ENCODE measurements around the gene REXO1.
"Not testable (repeated sequence)": the region's sequence is repeated elsewhere in the genome, so short reads cannot be mapped to it uniquely, and the experiment has no call there.

Gene REXO1

DNA sequence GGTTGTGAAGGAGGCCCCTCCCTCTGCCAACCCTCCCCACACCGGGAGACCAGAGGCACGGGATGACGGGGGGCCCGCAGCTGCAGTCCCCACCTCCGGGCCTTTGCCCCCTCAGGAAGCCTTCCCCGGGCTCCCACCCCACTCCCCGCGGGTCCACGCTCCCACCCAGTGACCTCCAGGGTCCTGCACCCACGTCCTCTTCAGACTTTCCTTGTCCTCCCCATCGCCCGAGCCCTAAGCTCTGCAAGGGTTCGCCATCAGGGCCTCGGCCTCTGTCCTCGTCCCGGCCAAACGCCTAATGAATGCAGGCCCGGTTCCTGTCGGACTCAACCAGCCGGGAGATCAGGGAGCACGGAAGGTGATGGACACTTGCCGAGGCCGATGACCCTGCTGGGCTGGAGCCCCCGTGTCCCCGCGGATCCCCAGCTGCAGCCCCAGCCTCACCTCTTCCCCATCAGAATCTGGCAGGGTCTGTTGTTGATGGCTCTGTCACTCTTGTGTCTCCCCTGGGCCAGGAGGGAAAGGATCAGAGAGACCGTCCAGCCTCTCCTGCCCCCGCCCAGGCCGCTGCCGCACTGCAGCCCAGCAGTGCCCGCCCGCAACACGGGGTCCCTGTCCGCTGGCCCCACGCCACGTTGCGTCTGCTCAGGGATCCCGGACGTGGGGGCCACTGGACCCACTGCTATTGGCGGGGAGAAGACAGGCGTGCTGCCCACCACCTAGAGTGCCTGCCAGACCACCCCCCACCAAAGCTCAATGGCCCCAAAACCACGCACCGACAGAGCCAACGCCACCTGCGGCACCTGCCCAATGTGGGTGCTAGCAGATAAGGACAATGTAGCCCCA lies 41.9 kb downstream of the REXO1 start:
- DNase-seq (ENCODE audit: extremely low spot score, insufficient read length, low read depth) (no peak), FAIRE-seq (no peak)

DNA sequence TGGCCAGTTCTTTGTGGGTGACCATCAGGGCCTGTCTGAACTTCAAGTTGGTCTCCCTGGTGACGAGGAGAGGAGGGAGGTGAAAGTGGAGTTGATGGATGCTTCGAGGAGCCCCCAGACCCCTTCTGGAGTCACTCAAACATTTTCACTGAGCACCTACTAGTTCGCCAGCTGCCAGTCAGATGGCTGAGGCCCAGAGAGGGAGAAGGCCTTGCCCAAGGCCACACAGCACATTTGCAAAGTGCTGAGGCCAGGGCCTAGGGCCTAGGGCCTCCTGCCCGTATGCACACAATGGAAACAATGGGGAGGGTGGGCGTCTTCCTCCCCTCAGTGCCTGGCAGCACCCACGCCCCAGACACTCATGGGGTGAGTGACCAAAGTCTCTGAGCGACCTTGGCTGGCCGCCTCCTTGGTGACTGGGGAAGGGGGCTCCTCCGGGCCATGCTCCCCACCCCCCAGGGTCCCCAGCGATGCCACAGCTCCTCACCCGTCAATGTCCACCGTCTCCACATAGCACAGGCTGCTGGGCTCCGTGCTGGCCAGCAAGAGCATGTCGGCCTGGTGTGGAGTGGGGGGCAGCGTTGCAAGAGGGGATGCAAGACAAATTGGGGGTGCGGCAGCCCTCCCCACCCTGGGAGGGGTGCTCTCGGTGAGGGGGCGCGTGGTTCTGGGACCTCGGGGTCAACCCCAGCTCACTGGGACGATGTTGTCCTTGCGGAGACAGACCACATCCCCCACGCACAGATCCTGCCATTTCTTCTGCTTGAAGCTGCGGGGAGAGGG lies 42.7 kb downstream of the REXO1 start:
- no peak for DNase-seq (ENCODE audit: extremely low spot score, insufficient read length, low read depth)
- FAIRE-seq = no peak

DNA sequence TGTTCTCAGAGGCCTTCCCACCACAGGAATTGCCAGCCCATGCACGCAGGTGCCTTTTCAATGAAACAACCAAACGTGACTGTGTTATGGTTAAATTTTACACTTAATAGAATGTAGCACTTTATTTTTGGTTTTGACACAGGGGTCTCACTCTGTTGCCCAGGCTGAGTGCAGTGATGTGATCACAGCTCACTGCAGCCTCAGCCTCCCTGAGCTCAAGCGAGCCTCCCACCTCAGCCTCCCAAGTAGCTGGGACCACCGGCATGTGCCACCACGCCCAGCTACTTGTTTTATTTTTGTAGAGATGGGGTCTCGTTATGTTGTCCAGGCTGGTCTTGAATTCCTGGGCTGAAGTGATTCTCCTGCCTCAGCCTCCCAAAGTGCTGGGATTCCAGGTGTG lies 43.4 kb downstream of the REXO1 start:
- DNase-seq (ENCODE audit: extremely low spot score, insufficient read length, low read depth) = no peak
- FAIRE-seq = no peak

DNA sequence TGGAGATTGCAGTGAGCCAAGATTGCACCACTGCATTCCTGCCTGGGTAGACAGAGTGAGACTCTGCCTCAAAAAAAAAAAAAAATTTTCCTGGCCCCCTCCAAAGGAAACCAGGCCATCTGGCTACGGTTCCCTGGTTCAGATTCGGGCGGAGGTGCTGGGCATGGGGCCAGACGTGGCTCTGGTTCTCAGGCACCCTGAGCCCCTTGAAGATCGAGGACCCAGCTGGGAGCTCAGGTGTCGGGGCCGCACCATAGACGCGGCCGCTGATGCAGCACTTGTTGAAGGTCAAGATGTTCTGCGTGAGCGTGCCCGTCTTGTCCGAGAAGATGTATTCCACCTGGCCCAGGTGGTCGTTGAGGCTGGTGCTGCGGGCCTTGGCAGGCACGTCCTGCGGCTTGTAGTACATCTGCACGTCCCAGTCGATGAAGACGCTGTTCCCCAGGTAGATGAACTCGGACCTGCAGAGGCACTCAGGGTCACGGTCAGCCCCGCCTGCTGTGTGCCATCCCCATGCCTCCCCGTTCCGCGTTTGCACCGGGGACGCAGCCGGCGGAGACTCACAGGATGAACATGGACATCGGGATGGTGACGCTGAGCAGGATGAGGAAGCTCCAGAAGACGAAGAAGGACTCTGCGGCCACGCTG lies 48.5 kb downstream of the REXO1 start:
- no peak for FAIRE-seq
- no peak for DNase-seq (ENCODE audit: extremely low spot score, insufficient read length, low read depth)

DNA sequence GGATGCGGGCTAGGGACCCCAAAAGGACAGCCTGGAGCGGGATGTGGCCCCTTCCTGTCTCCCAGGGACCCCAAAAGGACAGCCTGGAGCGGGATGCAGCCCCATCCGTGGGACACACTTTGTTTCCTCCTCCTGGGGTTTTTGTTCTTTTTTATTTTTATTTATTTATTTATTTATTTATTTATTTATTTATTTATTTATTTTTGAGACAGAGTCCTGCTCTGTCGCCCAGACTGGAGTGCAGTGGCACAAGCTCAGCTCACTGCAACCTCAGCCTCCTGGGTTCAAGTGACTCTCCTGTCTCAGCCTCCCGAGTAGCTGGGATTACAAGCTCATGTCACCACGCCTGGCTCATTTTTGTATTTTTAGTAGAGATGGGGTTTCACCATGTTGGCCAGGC lies 51.0 kb downstream of the REXO1 start:
- not testable (repeated sequence) for DNase-seq (ENCODE audit: extremely low spot score, insufficient read length, low read depth); FAIRE-seq

DNA sequence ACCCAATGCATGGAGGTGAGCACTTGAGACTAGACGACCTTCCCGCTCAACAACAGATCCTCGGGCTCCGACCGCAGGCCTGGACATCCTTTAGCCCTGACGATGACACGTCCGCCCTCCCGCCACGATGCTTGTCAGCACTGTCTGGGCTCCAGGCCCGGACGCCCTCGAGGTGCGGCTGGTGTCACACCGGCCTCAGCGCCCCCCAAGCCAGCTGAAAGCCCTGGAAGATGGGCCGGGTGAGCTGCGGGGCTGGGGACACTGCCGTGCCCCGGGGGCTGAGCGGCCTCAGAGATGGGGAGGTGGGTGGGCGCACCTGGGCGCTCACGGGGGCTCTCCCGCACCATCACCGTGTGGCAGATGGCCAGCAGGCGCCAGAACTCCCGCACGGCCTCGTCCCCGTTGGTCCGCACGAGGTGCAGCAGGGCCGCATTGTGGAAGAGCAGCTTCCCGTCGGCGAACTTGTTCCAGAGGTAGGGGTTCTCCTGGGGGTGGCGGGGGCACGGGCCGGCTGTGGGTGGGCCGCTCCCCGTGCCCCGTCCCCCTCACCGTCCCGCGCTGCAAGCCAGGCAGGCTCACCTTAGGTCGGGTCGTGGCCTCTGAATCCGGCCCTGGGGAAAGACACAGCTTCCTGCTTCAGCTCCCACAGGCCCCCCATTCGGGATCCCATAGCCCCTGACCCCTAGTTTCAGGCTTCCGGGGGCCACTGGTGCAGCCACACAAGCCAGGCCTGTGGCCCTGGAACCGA lies 51.7 kb downstream of the REXO1 start:
- FAIRE-seq = no peak
- no peak for DNase-seq (ENCODE audit: extremely low spot score, insufficient read length, low read depth)

DNA sequence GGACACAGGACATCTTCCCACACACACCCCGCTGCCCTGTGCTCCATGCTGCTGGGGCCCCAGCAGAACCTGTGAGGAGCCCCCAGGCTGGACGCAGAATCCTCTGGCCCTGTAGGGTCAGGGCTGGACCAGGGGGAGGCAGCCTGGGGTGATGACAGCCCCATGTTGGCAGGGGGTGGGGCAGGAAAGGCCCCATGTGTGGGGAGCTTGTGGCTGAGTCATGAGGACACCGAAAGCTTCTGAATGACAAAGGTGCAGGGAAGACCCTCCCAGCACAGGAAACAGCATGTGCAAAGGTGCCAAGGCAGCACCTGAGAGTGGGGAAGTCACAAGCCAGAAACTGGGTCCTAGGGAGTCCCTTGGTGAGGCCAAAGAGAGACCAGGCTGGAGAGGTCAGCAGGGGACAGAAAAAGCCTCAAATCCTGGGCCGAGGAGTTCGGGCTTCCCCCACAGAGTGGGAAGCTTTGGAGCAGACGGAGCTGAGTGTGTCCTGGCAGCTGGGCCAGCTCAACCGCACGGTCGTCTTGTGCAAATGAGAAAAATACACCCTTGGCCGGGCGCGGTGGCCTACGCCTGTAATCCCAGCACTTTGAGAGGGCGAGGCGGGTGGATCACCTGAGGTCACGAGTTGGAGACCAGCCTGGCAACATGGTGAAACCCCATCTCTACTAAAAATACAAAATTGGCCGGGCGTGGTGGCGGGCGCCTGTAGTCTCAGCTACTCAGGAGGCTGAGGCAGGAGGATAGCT lies 53.7 kb downstream of the REXO1 start:
- DNase-seq (ENCODE audit: extremely low spot score, insufficient read length, low read depth) (no peak), FAIRE-seq (no peak)

DNA sequence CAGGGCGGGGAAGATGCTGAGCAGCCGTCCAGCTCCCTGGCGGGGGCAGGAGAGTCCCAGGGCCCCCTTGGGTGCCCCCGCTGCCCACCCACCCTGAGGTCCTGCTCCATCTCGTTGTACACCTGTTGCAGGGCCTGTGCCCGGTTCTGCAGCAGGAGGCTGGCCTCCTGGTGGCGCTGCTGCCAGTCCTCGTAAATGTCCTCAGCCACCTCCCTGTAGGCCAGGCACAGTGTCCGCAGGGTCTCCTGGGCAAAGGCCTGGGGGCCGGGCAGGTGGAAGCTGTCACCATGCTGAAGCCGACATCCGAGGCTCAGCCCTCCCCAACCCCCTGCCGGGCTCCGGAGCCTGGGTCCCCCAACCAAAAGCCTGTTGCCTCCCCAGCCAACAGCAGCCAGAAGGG lies 56.4 kb downstream of the REXO1 start:
- DNase-seq (ENCODE audit: extremely low spot score, insufficient read length, low read depth) (no peak), FAIRE-seq (no peak)

DNA sequence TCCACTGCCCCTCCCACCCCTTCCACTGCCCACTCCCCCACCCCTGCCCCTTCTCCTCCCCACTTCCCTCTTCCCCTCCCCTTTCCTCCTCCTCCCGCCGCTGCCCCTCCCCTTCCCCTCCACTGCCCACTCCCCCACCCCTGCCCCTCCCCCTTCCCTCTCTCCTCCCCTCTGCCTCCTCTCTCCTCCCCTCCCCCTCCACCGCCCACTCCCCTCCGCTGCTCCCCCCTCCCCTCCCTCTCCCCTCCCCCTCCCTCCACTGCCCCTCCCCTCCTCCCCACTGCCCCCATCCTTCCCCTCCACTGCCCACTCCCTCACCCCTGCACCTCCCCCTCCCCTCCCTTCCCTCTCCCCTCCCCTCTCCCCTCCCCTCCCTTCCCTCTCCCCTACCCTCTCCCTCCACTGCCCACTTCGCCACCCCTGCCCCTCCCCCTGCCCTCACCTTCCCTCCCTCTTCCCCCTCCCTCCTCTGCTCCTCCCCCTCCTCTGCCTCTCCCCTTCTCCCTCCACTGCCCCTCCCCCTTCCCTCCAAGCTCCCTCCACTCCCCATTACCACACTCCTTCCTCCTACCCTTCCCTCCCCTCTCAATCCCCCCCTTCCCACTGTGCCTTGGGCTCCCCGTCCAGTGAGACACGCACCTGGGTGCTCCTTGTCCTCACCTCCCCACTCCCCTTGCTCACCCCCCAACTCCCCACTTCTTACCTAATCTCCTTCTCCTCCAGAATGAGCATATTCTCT lies 58.1 kb downstream of the REXO1 start:
- FAIRE-seq (no peak), DNase-seq (ENCODE audit: extremely low spot score, insufficient read length, low read depth) (no peak)

DNA sequence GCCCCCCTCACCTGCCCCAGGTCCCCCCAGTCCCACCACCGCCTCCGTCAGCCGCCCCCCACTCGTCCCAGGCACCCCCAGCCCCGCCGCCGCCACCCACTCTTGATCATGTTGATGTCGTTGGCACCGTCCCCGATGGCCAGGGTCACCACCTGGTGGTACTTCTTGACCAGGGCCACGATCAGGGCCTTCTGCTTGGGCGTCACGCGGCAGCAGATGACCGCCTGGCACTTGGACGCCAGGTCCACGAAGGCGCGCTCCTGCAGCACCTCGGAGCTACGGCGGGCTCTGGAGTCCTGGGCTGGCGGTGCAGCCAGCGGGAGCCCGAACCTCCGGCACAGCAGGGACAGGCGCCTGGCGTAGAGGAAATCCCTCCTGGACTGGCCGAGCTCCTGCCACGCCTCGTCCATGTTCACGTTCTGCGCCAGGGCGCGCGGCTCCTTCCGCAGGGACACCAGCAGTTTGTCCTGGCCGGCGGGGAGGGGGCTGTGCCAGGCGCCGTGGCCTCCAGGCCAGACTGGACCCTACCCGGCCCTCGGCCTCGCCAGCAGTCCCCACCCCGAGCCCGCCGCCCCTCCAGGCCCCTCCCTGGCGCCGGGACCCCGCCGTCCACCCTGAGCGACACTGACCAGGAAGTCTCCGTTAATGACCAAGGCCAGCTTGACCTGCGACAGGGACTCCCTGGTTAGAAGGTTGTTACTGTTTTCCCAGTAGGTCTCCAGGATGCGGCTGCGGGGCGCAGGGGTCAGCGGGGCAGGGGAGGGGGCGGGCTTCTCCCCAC lies 58.8 kb downstream of the REXO1 start:
- FAIRE-seq (no peak), DNase-seq (ENCODE audit: extremely low spot score, insufficient read length, low read depth) (no peak)

DNA sequence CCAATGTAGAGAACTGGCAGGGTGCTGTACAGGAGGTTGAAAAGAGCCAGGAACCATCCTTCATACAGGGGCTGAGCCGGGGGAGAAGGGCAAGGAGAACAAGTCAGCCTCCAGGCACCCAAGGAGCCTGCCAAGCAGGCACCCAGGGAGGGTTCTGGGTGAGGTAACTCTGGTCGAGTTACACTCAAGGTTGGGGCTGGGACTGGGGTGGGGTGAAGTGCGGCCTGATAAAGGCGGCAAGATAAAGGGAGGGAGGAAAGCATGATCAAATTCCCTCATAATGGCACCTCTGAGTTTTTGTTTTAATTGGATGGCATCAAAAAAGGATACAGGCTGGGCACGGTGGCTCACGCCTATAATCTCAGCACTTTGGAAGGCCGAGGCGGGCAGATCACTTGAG lies 61.2 kb downstream of the REXO1 start:
- FAIRE-seq (no peak), DNase-seq (ENCODE audit: extremely low spot score, insufficient read length, low read depth) (no peak)

DNA sequence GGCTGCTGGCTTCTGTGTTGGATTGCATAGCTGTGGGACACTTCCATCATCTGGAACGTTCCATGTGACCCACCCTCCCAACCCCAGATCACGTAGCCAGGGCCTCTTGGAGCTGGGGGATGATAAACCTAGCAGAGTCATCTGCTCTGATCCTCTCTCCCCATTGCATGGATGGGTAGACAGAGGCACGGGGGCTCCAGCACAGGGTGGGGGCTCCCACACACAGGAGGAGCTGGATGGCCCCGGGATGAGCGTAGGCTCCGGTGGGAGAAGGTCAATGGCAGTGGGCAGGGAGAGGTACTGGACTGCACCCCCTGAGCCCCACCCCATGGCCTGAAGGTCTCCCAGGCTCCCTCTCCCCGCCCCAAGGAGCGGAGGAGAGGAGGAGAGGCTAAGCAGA lies 61.6 kb downstream of the REXO1 start:
- FAIRE-seq = no peak
- DNase-seq (ENCODE audit: extremely low spot score, insufficient read length, low read depth) = no peak

DNA sequence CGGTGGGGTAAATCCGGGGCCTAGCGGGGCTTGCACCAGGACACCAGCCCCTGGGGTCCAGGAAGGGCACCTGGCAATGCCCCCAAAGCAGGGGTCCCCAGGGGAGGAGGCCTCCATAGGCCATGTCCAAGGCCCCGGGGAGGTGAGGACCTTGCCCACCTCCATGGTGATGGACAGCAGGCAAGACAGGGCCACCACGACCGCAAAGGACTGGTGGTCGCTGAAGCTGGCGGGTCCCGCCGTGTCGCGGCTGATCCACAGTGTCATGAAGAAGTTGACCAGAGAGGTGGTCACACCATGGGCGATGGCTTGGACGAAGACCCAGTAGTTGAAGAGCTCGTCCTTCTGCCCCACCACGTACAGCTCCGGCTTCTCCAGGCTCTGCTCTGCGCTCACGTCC lies 63.0 kb downstream of the REXO1 start:
- DNase-seq (ENCODE audit: extremely low spot score, insufficient read length, low read depth) (no peak), FAIRE-seq (no peak)

DNA sequence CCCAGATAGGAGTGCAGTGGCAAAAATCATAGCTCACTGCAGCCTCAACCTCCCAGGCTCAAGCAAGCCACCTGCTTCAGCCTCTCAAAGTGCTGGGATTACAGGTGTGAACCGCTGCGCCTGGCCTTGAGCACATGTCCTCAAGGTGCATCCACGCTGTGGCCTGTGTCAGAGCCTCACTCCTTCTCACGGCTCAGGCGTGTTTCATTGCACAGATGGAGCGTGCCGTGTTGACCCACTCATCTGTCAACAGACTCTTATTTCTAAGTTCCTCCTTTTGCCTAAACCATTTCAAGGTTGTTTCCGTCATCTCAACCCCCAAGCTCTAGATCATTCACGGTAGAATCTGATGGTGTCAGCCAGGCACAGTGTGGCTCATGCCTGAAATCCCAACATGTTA lies 64.4 kb downstream of the REXO1 start:
- no peak for DNase-seq (ENCODE audit: extremely low spot score, insufficient read length, low read depth)
- FAIRE-seq = no peak

DNA sequence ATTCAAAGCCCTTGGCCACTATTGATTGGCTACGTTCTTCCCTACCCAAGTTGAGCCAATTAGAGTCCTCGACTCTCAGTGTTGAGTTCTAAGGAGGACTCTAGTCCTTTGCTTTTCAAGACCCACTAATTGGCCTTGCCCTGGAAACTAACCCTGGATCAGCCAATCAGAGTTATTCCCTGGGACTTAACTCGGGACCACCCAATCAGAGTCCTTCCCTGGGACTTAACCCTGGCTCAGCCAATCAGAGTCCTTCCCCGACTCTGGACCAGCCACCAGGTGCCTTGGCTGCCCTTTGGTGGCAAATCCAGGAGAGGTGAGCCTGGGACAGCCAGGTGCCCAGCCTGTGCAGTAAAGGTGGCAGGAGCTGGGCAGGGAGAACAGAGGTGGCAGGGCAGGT lies 64.9 kb downstream of the REXO1 start:
- no peak for FAIRE-seq
- DNase-seq (ENCODE audit: extremely low spot score, insufficient read length, low read depth) = no peak

DNA sequence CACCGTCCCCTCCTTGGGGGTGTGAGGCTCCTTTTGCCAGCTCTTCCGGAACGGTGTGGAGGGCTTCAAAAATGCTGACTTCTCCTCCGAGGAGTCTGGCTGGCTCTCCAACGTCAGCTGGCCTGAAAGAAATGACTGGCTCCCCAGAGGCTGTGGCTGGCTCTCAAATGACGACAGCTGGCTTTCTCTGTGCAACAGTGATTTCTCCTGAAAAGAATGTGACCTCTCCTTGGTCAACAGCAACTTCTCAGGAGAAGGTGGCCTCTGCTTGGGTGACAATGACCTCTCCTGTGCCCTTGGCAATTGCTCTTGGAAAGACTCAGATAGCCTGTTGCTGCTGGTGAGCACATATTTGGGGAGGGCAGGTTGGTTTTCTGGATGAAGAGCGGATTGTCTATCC lies 65.8 kb downstream of the REXO1 start:
- DNase-seq (ENCODE audit: extremely low spot score, insufficient read length, low read depth) (no peak), FAIRE-seq (no peak)

DNA sequence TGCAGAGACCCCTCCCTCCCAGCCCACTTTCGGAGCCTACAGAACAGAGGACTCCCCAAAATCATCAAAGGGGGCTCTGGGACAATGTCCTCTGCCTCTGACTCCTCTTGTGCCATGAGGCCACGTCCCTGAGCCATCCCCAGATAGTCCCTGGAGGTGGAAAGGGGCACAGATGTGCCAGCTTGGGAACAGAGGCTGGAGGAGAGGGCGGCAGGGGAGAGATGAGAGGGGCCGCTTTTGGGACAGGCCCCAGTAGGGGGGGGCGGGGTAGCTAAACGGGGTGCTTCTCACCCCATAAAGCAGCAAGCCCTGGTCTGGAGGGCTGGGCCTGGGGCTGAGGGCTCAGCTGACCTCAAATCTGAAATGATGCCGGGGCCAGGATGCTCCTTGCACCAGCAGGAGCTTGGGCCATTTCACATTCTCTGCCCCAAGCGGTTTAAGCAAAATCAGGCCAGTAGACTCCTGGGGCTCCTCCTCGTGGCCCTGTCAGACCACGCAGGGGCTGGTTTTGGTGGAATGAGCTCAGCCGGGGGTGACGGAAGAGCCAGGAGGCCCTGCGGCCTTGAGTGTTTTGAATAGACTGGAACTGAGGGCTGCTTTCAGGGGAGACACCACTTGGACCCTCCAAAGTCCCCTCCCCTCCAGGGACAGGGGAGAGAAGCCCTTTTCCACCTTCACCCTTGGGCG lies 67.9 kb downstream of the REXO1 start:
- FAIRE-seq = no peak
- DNase-seq (ENCODE audit: extremely low spot score, insufficient read length, low read depth) = no peak

DNA sequence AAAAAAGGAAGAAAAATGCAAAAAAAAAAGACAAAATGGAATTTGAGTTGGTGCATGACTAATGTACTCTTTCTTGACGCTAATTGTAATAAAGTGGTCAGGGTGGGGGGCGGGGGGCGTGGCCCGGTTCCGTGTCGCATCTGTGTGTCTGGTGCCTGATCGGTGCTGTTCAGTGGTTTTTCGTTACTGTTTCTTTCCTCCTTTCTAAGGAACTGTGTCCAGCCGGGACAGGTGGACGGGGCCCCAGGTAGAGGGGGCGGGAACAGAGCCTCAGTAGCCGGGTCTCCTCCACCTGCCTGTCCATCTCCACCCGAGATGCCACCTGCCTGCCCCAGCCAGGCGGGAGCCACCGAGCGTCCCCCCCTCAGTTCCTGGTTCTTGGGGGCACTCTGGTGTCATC lies 68.7 kb downstream of the REXO1 start:
- FAIRE-seq (no peak), DNase-seq (ENCODE audit: extremely low spot score, insufficient read length, low read depth) (no peak)
